ENCODE results near the gene PPM1L. TPM values are rescaled to one million over a fixed set of nuclear protein-coding genes. Genes with fewer than 3 reads are reported as not detected.
A peak's percentile ranks its signal among the peaks of the same experiment; 100 is the strongest.

PPM1L gene
- total and polyA plus RNA-seq, 5 donors from 2014 or later: 0.28 to 1.9 (median 0.81) TPM

- no peak overlapping the region for H3K27ac Mint-ChIP-seq
- H3K4me3 ChIP-seq (ENCODE audit: low read depth, low read length): no peak overlapping the region
- H3K4me3 Mint-ChIP-seq: no peak overlapping the region
- H3K36me3 Mint-ChIP-seq: no peaks in the 10 kb centered on the region
- peaks cover 0 to 6% (median 0%) of the 10 kb centered on the region in 7 donors for H3K9me3 Mint-ChIP-seq
- H3K9me3 ChIP-seq (ENCODE audit: control insufficient read depth in 2 of 2, low read length in 2 of 2): no peaks in the 10 kb centered on the region
- H3K36me3 ChIP-seq (ENCODE audit: control insufficient read depth, insufficient read depth, low read length): no peaks in the 10 kb centered on the region
- peaks cover 0 to 4% (median 0%) of the 10 kb centered on the region in 4 donors for H3K4me1 Mint-ChIP-seq
- H3K27ac ChIP-seq (ENCODE audit: insufficient read depth, low read length, poor library complexity, severe bottlenecking): no peak overlapping the region
- no peak for ATAC-seq (ENCODE audit: low read depth in 2 of 2)
- H3K27me3 ChIP-seq (ENCODE audit: control insufficient read depth, insufficient read depth, low read length): no peaks in the 10 kb centered on the region
- peaks cover 4% of the 10 kb centered on the region for H3K27me3 Mint-ChIP-seq
- no peak for DNase-seq
- H3K4me1 ChIP-seq (ENCODE audit: control insufficient read depth, insufficient read depth, low read length, poor library complexity, severe bottlenecking): no peaks in the 10 kb centered on the region
Measured at GRCh38 chr3:160810362-160811236, 54.6 kb downstream of the PPM1L start.

DNA sequence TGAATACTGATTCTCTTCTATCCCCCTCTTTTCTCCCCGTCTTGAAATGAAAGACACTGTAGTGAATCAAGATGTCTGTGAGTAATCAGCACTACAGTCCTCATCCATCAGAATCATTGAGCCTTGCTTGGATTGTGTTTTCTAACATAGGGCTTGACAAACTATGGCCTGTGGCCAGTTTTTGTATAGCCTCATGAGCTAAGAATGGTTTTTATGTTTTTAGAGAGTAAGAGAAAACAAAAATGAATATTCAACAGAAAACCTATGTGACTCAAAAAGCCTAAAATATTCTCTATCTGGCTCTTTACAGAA, 55.2 kb downstream of the PPM1L start:
- no peak for ATAC-seq (ENCODE audit: low read depth in 2 of 2)
- no peak for DNase-seq
- H3K27me3 Mint-ChIP-seq: peaks cover 4% of the 10 kb centered on the region

DNA sequence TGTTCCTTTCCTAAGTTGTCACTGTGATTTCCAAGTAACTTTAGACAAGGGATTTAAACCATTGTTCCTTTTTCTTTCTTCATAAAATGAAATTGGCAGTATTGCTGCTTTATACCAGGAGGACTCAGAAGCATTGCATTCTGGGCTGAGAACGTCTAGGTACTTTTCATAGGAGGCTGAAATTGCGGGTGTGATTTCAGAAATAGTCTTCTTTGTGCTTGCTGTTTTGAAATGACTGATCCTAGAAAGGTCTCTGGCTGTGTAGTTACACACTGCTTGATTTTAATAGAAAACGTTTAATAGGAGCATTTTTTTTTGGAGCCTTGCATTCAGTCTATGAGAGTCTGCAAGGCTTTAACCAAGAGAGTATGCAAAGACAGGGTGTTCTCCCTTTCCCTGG, 56.3 kb downstream of the PPM1L start:
- H3K4me1 ChIP-seq (ENCODE audit: control insufficient read depth, insufficient read depth, low read length, poor library complexity, severe bottlenecking): no peaks in the 10 kb centered on the region
- no peaks in the 10 kb centered on the region for H3K9me3 ChIP-seq (ENCODE audit: control insufficient read depth in 2 of 2, low read length in 2 of 2)
- no peaks in the 10 kb centered on the region for H3K36me3 ChIP-seq (ENCODE audit: control insufficient read depth, insufficient read depth, low read length)
- no peak overlapping the region for H3K4me3 Mint-ChIP-seq
- H3K27me3 Mint-ChIP-seq: peaks cover 4% of the 10 kb centered on the region
- no peak overlapping the region for H3K4me3 ChIP-seq (ENCODE audit: low read depth, low read length)
- DNase-seq (no peak), ATAC-seq (ENCODE audit: low read depth in 2 of 2) (no peak)
- H3K27ac Mint-ChIP-seq: no peak overlapping the region
- no peak overlapping the region for H3K27ac ChIP-seq (ENCODE audit: insufficient read depth, low read length, poor library complexity, severe bottlenecking)
- H3K36me3 Mint-ChIP-seq: no peaks in the 10 kb centered on the region
- H3K27me3 ChIP-seq (ENCODE audit: control insufficient read depth, insufficient read depth, low read length): no peaks in the 10 kb centered on the region
- H3K9me3 Mint-ChIP-seq: peaks cover 0 to 6% (median 0%) of the 10 kb centered on the region in 7 donors
- no peaks in the 10 kb centered on the region for H3K4me1 Mint-ChIP-seq

More for the DNA sequence above, 55.2 kb downstream of the PPM1L start:
- no peaks in the 10 kb centered on the region for H3K4me1 ChIP-seq (ENCODE audit: control insufficient read depth, insufficient read depth, low read length, poor library complexity, severe bottlenecking)
- no peak overlapping the region for H3K4me3 ChIP-seq (ENCODE audit: low read depth, low read length)
- no peaks in the 10 kb centered on the region for H3K27me3 ChIP-seq (ENCODE audit: control insufficient read depth, insufficient read depth, low read length)
- H3K36me3 Mint-ChIP-seq: no peaks in the 10 kb centered on the region
- H3K4me1 Mint-ChIP-seq: no peaks in the 10 kb centered on the region
- no peak overlapping the region for H3K27ac ChIP-seq (ENCODE audit: insufficient read depth, low read length, poor library complexity, severe bottlenecking)
- H3K36me3 ChIP-seq (ENCODE audit: control insufficient read depth, insufficient read depth, low read length): no peaks in the 10 kb centered on the region
- H3K27ac Mint-ChIP-seq: no peak overlapping the region
- H3K9me3 ChIP-seq (ENCODE audit: control insufficient read depth in 2 of 2, low read length in 2 of 2): no peaks in the 10 kb centered on the region
- peaks cover 0 to 6% (median 0%) of the 10 kb centered on the region in 7 donors for H3K9me3 Mint-ChIP-seq
- peak overlapping the region in 1 of 4 donors; percentile 10 for H3K4me3 Mint-ChIP-seq

DNA sequence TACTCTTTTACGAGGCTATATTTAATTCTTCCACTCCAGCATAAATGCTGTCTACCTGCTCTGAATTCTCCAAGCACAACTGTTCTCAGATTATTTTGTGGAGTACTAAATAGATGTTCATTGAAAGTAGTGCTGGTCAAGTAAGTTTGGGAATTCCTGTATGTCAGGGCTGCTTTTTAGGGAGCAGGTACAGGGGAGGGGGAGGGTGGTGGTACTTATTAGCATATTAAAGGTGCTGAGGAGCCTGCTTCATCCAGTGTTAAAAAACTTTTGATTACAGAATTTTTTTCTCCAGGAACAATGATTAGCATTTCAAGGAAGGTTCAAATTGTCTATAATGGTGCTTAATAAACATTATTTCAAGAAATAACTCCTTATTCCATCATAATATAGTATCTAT, 59.2 kb downstream of the PPM1L start:
- peaks cover 0 to 6% (median 0%) of the 10 kb centered on the region in 7 donors for H3K9me3 Mint-ChIP-seq
- no peak overlapping the region for H3K27ac Mint-ChIP-seq
- peaks cover 10% of the 10 kb centered on the region for H3K27me3 Mint-ChIP-seq
- H3K36me3 Mint-ChIP-seq: no peaks in the 10 kb centered on the region
- Histone ChIP-seq H3K9me3 (ENCODE audit: control insufficient read depth in 2 of 2, low read length in 2 of 2) (no peaks in the 10 kb centered on the region), H3K27ac (ENCODE audit: insufficient read depth, low read length, poor library complexity, severe bottlenecking) (no peak overlapping the region), H3K4me1 (ENCODE audit: control insufficient read depth, insufficient read depth, low read length, poor library complexity, severe bottlenecking) (no peaks in the 10 kb centered on the region), H3K4me3 (ENCODE audit: low read depth, low read length) (no peak overlapping the region), H3K36me3 (ENCODE audit: control insufficient read depth, insufficient read depth, low read length) (no peaks in the 10 kb centered on the region), H3K27me3 (ENCODE audit: control insufficient read depth, insufficient read depth, low read length) (no peaks in the 10 kb centered on the region)
- no peaks in the 10 kb centered on the region for H3K4me1 Mint-ChIP-seq
- DNase-seq (no peak), ATAC-seq (ENCODE audit: low read depth in 2 of 2) (no peak)
- no peak overlapping the region for H3K4me3 Mint-ChIP-seq

DNA sequence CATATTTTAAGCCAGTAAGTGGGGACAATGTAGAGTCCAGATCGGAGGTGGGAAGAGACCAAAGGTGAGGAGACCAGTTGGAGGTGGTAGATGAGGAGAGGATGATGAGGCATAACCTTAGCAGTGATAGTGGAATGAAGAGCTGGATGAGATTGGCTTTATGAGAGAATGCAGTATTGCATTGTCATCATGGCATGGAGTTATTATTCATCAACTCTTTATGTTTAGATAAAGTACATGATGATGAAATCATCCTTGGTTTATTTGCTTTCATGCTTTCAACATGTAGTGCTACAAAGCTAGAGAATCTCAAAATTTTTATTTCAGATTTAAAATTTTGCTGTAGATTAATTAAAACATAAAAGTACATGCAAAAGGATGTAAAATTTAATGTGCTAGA, 64.0 kb downstream of the PPM1L start:
- no peak overlapping the region for H3K4me3 Mint-ChIP-seq
- Histone ChIP-seq H3K36me3 (ENCODE audit: control insufficient read depth, insufficient read depth, low read length) (no peaks in the 10 kb centered on the region), H3K9me3 (ENCODE audit: control insufficient read depth in 2 of 2, low read length in 2 of 2) (no peaks in the 10 kb centered on the region), H3K4me1 (ENCODE audit: control insufficient read depth, insufficient read depth, low read length, poor library complexity, severe bottlenecking) (no peaks in the 10 kb centered on the region), H3K27me3 (ENCODE audit: control insufficient read depth, insufficient read depth, low read length) (no peaks in the 10 kb centered on the region), H3K4me3 (ENCODE audit: low read depth, low read length) (no peak overlapping the region), H3K27ac (ENCODE audit: insufficient read depth, low read length, poor library complexity, severe bottlenecking) (no peak overlapping the region)
- H3K27ac Mint-ChIP-seq: no peak overlapping the region
- peaks cover 5% of the 10 kb centered on the region for H3K27me3 Mint-ChIP-seq
- H3K9me3 Mint-ChIP-seq: peaks cover 0 to 2% (median 0%) of the 10 kb centered on the region in 7 donors
- H3K36me3 Mint-ChIP-seq: no peaks in the 10 kb centered on the region
- ATAC-seq (ENCODE audit: low read depth in 2 of 2) (no peak), DNase-seq (no peak)
- H3K4me1 Mint-ChIP-seq: no peaks in the 10 kb centered on the region

DNA sequence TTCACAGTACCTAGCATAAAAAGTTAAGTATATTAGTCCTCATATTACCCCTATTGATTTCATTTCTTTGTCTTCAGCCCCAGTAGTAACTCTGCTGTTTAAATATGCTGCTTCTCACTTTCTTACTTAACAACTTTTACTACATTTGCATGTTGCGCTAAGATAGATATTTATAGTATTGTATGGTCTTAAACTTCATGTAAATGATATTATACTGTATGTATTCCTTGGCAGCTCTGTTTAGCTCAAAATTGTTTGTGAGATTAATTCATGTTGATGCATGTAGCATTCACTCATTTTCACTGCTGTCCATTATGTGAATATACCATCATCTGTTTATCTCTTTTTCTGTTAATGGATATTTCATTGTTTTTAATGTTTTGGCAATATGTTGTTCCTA, 64.4 kb downstream of the PPM1L start:
- H3K4me1 ChIP-seq (ENCODE audit: control insufficient read depth, insufficient read depth, low read length, poor library complexity, severe bottlenecking): no peaks in the 10 kb centered on the region
- no peaks in the 10 kb centered on the region for H3K36me3 ChIP-seq (ENCODE audit: control insufficient read depth, insufficient read depth, low read length)
- H3K27ac ChIP-seq (ENCODE audit: insufficient read depth, low read length, poor library complexity, severe bottlenecking): no peak overlapping the region
- peaks cover 0 to 2% (median 0%) of the 10 kb centered on the region in 7 donors for H3K9me3 Mint-ChIP-seq
- no peaks in the 10 kb centered on the region for H3K36me3 Mint-ChIP-seq
- H3K4me1 Mint-ChIP-seq: no peaks in the 10 kb centered on the region
- ATAC-seq (ENCODE audit: low read depth in 2 of 2): no peak
- H3K27me3 Mint-ChIP-seq: peaks cover 5% of the 10 kb centered on the region
- H3K4me3 Mint-ChIP-seq: no peak overlapping the region
- H3K27ac Mint-ChIP-seq: no peak overlapping the region
- no peaks in the 10 kb centered on the region for H3K9me3 ChIP-seq (ENCODE audit: control insufficient read depth in 2 of 2, low read length in 2 of 2)
- H3K27me3 ChIP-seq (ENCODE audit: control insufficient read depth, insufficient read depth, low read length): no peaks in the 10 kb centered on the region
- no peak overlapping the region for H3K4me3 ChIP-seq (ENCODE audit: low read depth, low read length)
- no peak for DNase-seq

DNA sequence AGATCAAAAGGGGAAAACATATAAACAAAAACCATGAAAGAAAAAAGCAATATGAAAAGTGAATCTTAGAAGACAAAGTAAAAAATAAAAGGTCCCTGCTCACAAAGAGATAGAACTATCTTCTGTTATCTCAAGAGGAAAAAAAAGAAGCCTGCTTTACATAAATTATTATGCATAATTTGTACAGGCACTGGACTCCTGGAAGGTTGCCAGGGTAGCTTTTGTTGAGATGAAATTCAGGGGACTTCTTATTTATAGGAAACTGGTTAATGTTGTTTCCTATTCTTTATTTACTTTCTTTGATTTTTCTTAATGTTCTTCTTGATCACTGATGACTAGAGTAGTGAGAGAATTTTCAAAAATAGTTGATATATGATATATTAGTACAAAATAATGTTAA, 66.9 kb downstream of the PPM1L start:
- H3K4me1 Mint-ChIP-seq: no peaks in the 10 kb centered on the region
- no peak overlapping the region for H3K4me3 ChIP-seq (ENCODE audit: low read depth, low read length)
- no peak overlapping the region for H3K27ac ChIP-seq (ENCODE audit: insufficient read depth, low read length, poor library complexity, severe bottlenecking)
- no peak for ATAC-seq (ENCODE audit: low read depth in 2 of 2)
- H3K36me3 Mint-ChIP-seq: no peaks in the 10 kb centered on the region
- peaks cover 0 to 2% (median 0%) of the 10 kb centered on the region in 7 donors for H3K9me3 Mint-ChIP-seq
- no peaks in the 10 kb centered on the region for H3K36me3 ChIP-seq (ENCODE audit: control insufficient read depth, insufficient read depth, low read length)
- no peak overlapping the region for H3K27ac Mint-ChIP-seq
- H3K4me3 Mint-ChIP-seq: no peak overlapping the region
- no peaks in the 10 kb centered on the region for H3K27me3 ChIP-seq (ENCODE audit: control insufficient read depth, insufficient read depth, low read length)
- DNase-seq: no peak
- H3K4me1 ChIP-seq (ENCODE audit: control insufficient read depth, insufficient read depth, low read length, poor library complexity, severe bottlenecking): no peaks in the 10 kb centered on the region
- H3K27me3 Mint-ChIP-seq: peaks cover 5% of the 10 kb centered on the region
- no peaks in the 10 kb centered on the region for H3K9me3 ChIP-seq (ENCODE audit: control insufficient read depth in 2 of 2, low read length in 2 of 2)

GRCh38 chr3:160825311-160825800, 69.3 kb downstream of the PPM1L start:
- no peaks in the 10 kb centered on the region for H3K36me3 Mint-ChIP-seq
- no peak overlapping the region for H3K27ac Mint-ChIP-seq
- DNase-seq: no peak
- no peak for ATAC-seq (ENCODE audit: low read depth in 2 of 2)
- no peak overlapping the region for H3K4me3 ChIP-seq (ENCODE audit: low read depth, low read length)
- no peaks in the 10 kb centered on the region for H3K4me1 ChIP-seq (ENCODE audit: control insufficient read depth, insufficient read depth, low read length, poor library complexity, severe bottlenecking)
- no peaks in the 10 kb centered on the region for H3K36me3 ChIP-seq (ENCODE audit: control insufficient read depth, insufficient read depth, low read length)
- no peak overlapping the region for H3K4me3 Mint-ChIP-seq
- no peaks in the 10 kb centered on the region for H3K27me3 ChIP-seq (ENCODE audit: control insufficient read depth, insufficient read depth, low read length)
- H3K9me3 Mint-ChIP-seq: peaks cover 0 to 2% (median 0%) of the 10 kb centered on the region in 7 donors
- no peaks in the 10 kb centered on the region for H3K9me3 ChIP-seq (ENCODE audit: control insufficient read depth in 2 of 2, low read length in 2 of 2)
- no peaks in the 10 kb centered on the region for H3K4me1 Mint-ChIP-seq
- no peak overlapping the region for H3K27ac ChIP-seq (ENCODE audit: insufficient read depth, low read length, poor library complexity, severe bottlenecking)
- H3K27me3 Mint-ChIP-seq: no peaks in the 10 kb centered on the region

All from CD4-positive, CD25-positive, alpha-beta regulatory T cell (primary cell).